COLO668 (cell line): ENCODE measurements around the gene EEFSEC.

Experiments
- DNase-seq: peaks from one replicate; lab custom pipeline; 2025; ENCODE audit not compliant: unreplicated experiment; lab: John Stamatoyannopoulos, UW

Gene EEFSEC

DNA sequence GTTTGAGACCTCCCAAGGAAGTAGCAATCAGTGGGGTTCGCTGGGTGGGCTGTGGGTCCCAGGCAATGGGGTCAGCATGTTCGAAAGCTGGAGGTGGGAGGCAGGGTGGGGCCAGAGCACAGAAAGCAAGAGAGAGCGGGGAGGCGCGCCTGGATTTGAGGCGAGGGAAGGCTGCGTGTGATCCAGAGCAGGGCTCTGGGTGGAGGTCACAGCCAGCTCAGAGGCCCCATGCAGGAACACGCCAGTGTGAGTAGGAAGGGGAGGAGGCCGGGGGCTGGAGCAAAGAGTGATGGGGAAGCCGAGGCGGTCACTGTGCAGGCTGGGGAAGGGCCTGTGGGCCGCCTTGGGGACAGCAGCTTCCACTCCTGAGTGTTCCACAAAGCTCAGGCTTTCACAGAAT, 304.7 kb downstream of the EEFSEC start:
- no peak for DNase-seq
